H1 (cell line): ENCODE results near the gene PLCB1.
"Not testable (repeated sequence)": the region's sequence is repeated elsewhere in the genome, so short reads cannot be mapped to it uniquely, and the experiment has no call there.

ENCODE experiments used
- CEBPB ChIP-seq: IDR thresholded peaks from 2 replicates; pipeline ENCODE4 v1.6.1; 2012; ENCODE audit warnings: low read depth, low read length
- CHD1 ChIP-seq: IDR thresholded peaks from 2 replicates; pipeline ENCODE4 v1.6.1; 2012; ENCODE audit warnings: low read depth, low read length, improper control_type of control experiment
- CTCF ChIP-seq, 3 experiments: IDR thresholded peaks; 1 replicate in 2 of 3; 2 replicates in 1 of 3; pipeline versions ENCODE4 v1.5.1 to v1.6.1; 2011; ENCODE audit warnings: low read length in 3 of 3, mild to moderate bottlenecking in 3 of 3, inconsistent platforms in 2 of 3, low read depth in 1 of 3, moderate library complexity in 1 of 3; ENCODE audit not compliant: insufficient read depth in 1 of 3; ENCODE audit errors: control extremely low read depth in 1 of 3
- EP300 ChIP-seq, 2 experiments: IDR thresholded peaks; 1 replicate in 1 of 2; 2 replicates in 1 of 2; pipeline ENCODE4 v1.6.1; 2011 to 2012; ENCODE audit warnings: low read depth in 2 of 2, low read length in 2 of 2, mild to moderate bottlenecking in 2 of 2, borderline replicate concordance in 1 of 2, inconsistent platforms in 1 of 2, moderate library complexity in 1 of 2
- EZH2 ChIP-seq: fragments of 200-600 bp; sonication (generic); IDR thresholded peaks from 2 replicates; pipeline ENCODE4 v1.7.1; 2012; ENCODE audit warnings: low read depth, mild to moderate bottlenecking, moderate library complexity, low read length, inconsistent platforms; ENCODE audit not compliant: severe bottlenecking
- FOSL1 ChIP-seq: IDR thresholded peaks from 2 replicates; pipeline ENCODE4 v1.6.1; 2011; ENCODE audit warnings: mild to moderate bottlenecking, low read depth, low read length, moderate library complexity; ENCODE audit not compliant: insufficient read depth
- JUN ChIP-seq: IDR thresholded peaks from 2 replicates; pipeline ENCODE4 v1.6.1; 2011; ENCODE audit warnings: low read depth, mild to moderate bottlenecking, improper control_type of control experiment, low read length
- KDM5A ChIP-seq: fragments of 200-600 bp; IDR thresholded peaks from 2 replicates; pipeline ENCODE4 v1.7.1; 2012; ENCODE audit warnings: mild to moderate bottlenecking, low read length, inconsistent platforms, mixed read lengths
- MAFK ChIP-seq: IDR thresholded peaks from 2 replicates; pipeline ENCODE4 v1.6.1; 2012; ENCODE audit warnings: low read depth, mild to moderate bottlenecking, improper control_type of control experiment, low read length
- POLR2A ChIP-seq, 2 experiments: IDR thresholded peaks; 1 replicate in 1 of 2; 2 replicates in 1 of 2; pipeline ENCODE4 v1.6.1; 2011; ENCODE audit warnings: low read depth in 2 of 2, low read length in 2 of 2, mild to moderate bottlenecking in 2 of 2; ENCODE audit errors: control extremely low read depth in 1 of 2
- RAD21 ChIP-seq, 2 experiments: IDR thresholded peaks in 1 of 2; conservative IDR thresholded peaks in 1 of 2; 2 replicates each; pipeline ENCODE4 v1.6.1; 2011; ENCODE audit warnings: low read depth in 2 of 2, low read length in 2 of 2, improper control_type of control experiment in 1 of 2, inconsistent platforms in 1 of 2, mild to moderate bottlenecking in 1 of 2, moderate library complexity in 1 of 2
- RBBP5 ChIP-seq: IDR thresholded peaks from 2 replicates; pipeline ENCODE4 v1.7.1; 2012; ENCODE audit warnings: low read depth, mild to moderate bottlenecking, inconsistent platforms, low read length, moderate library complexity, borderline replicate concordance
- SIN3A ChIP-seq, 2 experiments: IDR thresholded peaks in 1 of 2; conservative IDR thresholded peaks in 1 of 2; 2 replicates each; pipeline ENCODE4 v1.6.1; 2011 to 2012; ENCODE audit warnings: low read length in 2 of 2, improper control_type of control experiment in 1 of 2, low read depth in 1 of 2, mild to moderate bottlenecking in 1 of 2
- YY1 ChIP-seq: IDR thresholded peaks from 2 replicates; pipeline ENCODE4 v1.6.1; 2011; ENCODE audit warnings: low read depth, mild to moderate bottlenecking, low read length

GRCh38 chr20:8379125-8379524, 247.1 kb downstream of the PLCB1 start:
- not testable (repeated sequence) for TF ChIP-seq MAFK; EP300 (IDR thresholded peaks at IDR 0.05; ENCODE audit: borderline replicate concordance in 1 of 2, low read depth in 2 of 2, low read length in 2 of 2); RAD21 (IDR thresholded peaks at IDR 0.05 in 1 of 2, conservative IDR thresholded peaks at IDR 0.05 in 1 of 2; ENCODE audit: low read depth in 2 of 2, low read length in 2 of 2); CTCF (IDR thresholded peaks at IDR 0.05; ENCODE audit: control extremely low read depth in 1 of 3, insufficient read depth in 1 of 3, low read depth in 1 of 3, low read length in 3 of 3); JUN; FOSL1; EZH2; SIN3A (conservative IDR thresholded peaks at IDR 0.05 in 1 of 2, IDR thresholded peaks at IDR 0.05 in 1 of 2; ENCODE audit: low read depth in 1 of 2, low read length in 2 of 2); POLR2A (IDR thresholded peaks at IDR 0.05; ENCODE audit: control extremely low read depth in 1 of 2, low read depth in 2 of 2, low read length in 2 of 2); KDM5A; CHD1; YY1; CEBPB; RBBP5
